HepG2 (cell line): ENCODE data around the gene MXRA8. TPM values are rescaled to one million over a fixed set of nuclear protein-coding genes. Genes with fewer than 3 reads are reported as not detected.
A peak's percentile ranks its signal among the peaks of the same experiment; 100 is the strongest.

Experiments used
- ATAD3A ChIP-seq: sonication (generic); formaldehyde crosslinking; IDR thresholded peaks from 2 replicates; pipeline ENCODE4 v1.4.0; 2020; ENCODE audit warnings: missing genetic modification reagents
- CEBPB ChIP-seq: IDR thresholded peaks from 2 replicates; pipeline ENCODE4 v1.6.1; 2011; ENCODE audit warnings: low read depth, low read length, improper control_type of control experiment, borderline replicate concordance
- CEBPG ChIP-seq: IDR thresholded peaks from 2 replicates; pipeline ENCODE4 v1.6.1; 2016
- EEA1 ChIP-seq: sonication (generic); formaldehyde crosslinking; IDR thresholded peaks from 2 replicates; pipeline ENCODE4 v1.5.1; 2020; ENCODE audit warnings: mild to moderate bottlenecking, missing genetic modification reagents, borderline replicate concordance
- ETV5 ChIP-seq: IDR thresholded peaks from 2 replicates; pipeline ENCODE4 v1.6.1; 2018; ENCODE audit warnings: missing biosample characterization, missing genetic modification reagents, inconsistent platforms, borderline replicate concordance
- ISL2 ChIP-seq: sonication (generic); formaldehyde crosslinking; IDR thresholded peaks from 2 replicates; pipeline ENCODE4 v1.5.0; 2020; ENCODE audit warnings: missing genetic modification reagents
- NONO ChIP-seq, 2 experiments: fragments of 450-650 bp in 1 of 2; sonication (generic) in 1 of 2; formaldehyde crosslinking in 1 of 2; IDR thresholded peaks in 1 of 2; conservative IDR thresholded peaks in 1 of 2; 2 replicates each; pipeline versions ENCODE4 v1.6.1 to v1.8.0; 2017 to 2022; ENCODE audit warnings: mild to moderate bottlenecking in 1 of 2, missing genetic modification reagents in 1 of 2, moderate library complexity in 1 of 2
- NR2F2 ChIP-seq: IDR thresholded peaks from 2 replicates; pipeline ENCODE4 v1.6.1; 2012; ENCODE audit warnings: low read depth, inconsistent platforms, borderline replicate concordance
- RBAK ChIP-seq: sonication (generic); formaldehyde crosslinking; IDR thresholded peaks from 2 replicates; pipeline ENCODE4 v1.5.1; 2020; ENCODE audit warnings: mild to moderate bottlenecking, missing genetic modification reagents
- STAT6 ChIP-seq: sonication (generic); formaldehyde crosslinking; IDR thresholded peaks from 2 replicates; pipeline ENCODE4 v1.4.0; 2020; ENCODE audit warnings: missing genetic modification reagents, mild to moderate bottlenecking, borderline replicate concordance
- U2AF2 ChIP-seq: fragments of 200-400 bp; formaldehyde crosslinking; IDR thresholded peaks from 2 replicates; pipeline ENCODE4 v1.6.1; 2017; ENCODE audit warnings: low read depth, mild to moderate bottlenecking, low read length
- ZBTB14 ChIP-seq: sonication (generic); formaldehyde crosslinking; IDR thresholded peaks from 2 replicates; pipeline ENCODE4 v1.4.0; 2020; ENCODE audit warnings: missing genetic modification reagents
- ZBTB7A ChIP-seq: sonication (generic); formaldehyde crosslinking; IDR thresholded peaks from 2 replicates; pipeline ENCODE4 v1.8.0; 2022; ENCODE audit warnings: mild to moderate bottlenecking, missing genetic modification reagents
- ZMYM3 ChIP-seq: sonication (generic); formaldehyde crosslinking; IDR thresholded peaks from 2 replicates; pipeline ENCODE4 v1.5.1; 2020; ENCODE audit warnings: mild to moderate bottlenecking, missing genetic modification reagents
- ZNF101 ChIP-seq: sonication (generic); formaldehyde crosslinking; IDR thresholded peaks from 2 replicates; pipeline ENCODE4 v1.4.0; 2020; ENCODE audit warnings: mild to moderate bottlenecking, low read depth, missing genetic modification reagents, borderline replicate concordance
- ZNF207 ChIP-seq: fragments of 450-650 bp; IDR thresholded peaks from 2 replicates; pipeline ENCODE4 v1.6.1; 2016; ENCODE audit warnings: antibody characterized with exemption, borderline replicate concordance
- ZNF234 ChIP-seq: sonication (generic); formaldehyde crosslinking; conservative IDR thresholded peaks from 2 replicates; pipeline ENCODE4 v1.5.1; 2020; ENCODE audit warnings: mild to moderate bottlenecking, missing genetic modification reagents
- ZNF430 ChIP-seq: sonication (generic); formaldehyde crosslinking; IDR thresholded peaks from 2 replicates; pipeline ENCODE4 v1.9.0; 2021; ENCODE audit warnings: mild to moderate bottlenecking, missing genetic modification reagents
- ZNF496 ChIP-seq: sonication (generic); formaldehyde crosslinking; IDR thresholded peaks from 2 replicates; pipeline ENCODE4 v1.8.1; 2023; ENCODE audit warnings: mild to moderate bottlenecking, moderate library complexity, missing genetic modification reagents; ENCODE audit not compliant: insufficient replicate concordance
- ZNF543 ChIP-seq: sonication (generic); formaldehyde crosslinking; IDR thresholded peaks from 2 replicates; pipeline ENCODE4 v1.4.0; 2020; ENCODE audit warnings: mild to moderate bottlenecking, missing genetic modification reagents
- ZNF687 ChIP-seq: sonication (generic); formaldehyde crosslinking; IDR thresholded peaks from 2 replicates; pipeline ENCODE4 v1.5.1; 2020; ENCODE audit warnings: mild to moderate bottlenecking, missing genetic modification reagents, moderate library complexity
- ZNF780A ChIP-seq: sonication (generic); formaldehyde crosslinking; IDR thresholded peaks from 2 replicates; pipeline ENCODE4 v1.8.0; 2022; ENCODE audit warnings: mild to moderate bottlenecking, missing genetic modification reagents, moderate library complexity
- polyA plus RNA-seq, 8 experiments: library from polyadenylated mRNA; depleted of rRNA in 3 of 8; stranded (reverse) in 7 of 8; unstranded in 1 of 8; fragments of >200 nt; fragmentation: Illumina TruSeq in 4 of 8; extraction: Trizol in 4 of 8; gene quantifications; 2 replicates each; pipeline versions ENCODE4 v1.2.1 to v1.2.3, GENCODE V29; 2011 to 2016; ENCODE audit warnings: low read depth in 4 of 8, missing spikeins in 1 of 8, mixed read lengths in 1 of 8; ENCODE audit not compliant: insufficient read depth in 1 of 8
- total RNA-seq, 5 experiments: library from RNA; depleted of rRNA; stranded (reverse); fragments of >200 nt; fragmentation: Illumina TruSeq; extraction: Trizol; gene quantifications; 2 replicates each; pipeline ENCODE4 v1.2.3, GENCODE V29; 2016; ENCODE audit warnings: low read depth in 1 of 5

Gene MXRA8
- total and polyA plus RNA-seq, 2 of the 13 experiments (the other 11 are each of a cell fraction or from before 2014, with no cell fraction given): 19.8 to 44.8 TPM

- TF ChIP-seq NONO (IDR thresholded peaks at IDR 0.05) (no peak), NONO (CRISPR knock-in tag; conservative IDR thresholded peaks at IDR 0.05) (no peak), ZNF543 (no peak), STAT6 (CRISPR knock-in tag) (no peak), NR2F2 (no peak), U2AF2 (no peak), ZNF780A (CRISPR knock-in tag) (no peak), ATAD3A (no peak), RBAK (CRISPR knock-in tag) (no peak), CEBPG (CRISPR knock-in tag) (peak; percentile 60), EEA1 (CRISPR knock-in tag) (no peak), ISL2 (0 out of 2 replicates have a peak, but pooled peaks have one; percentile 18), ZMYM3 (peak; percentile 69; the same call in 1 of the 2 replicates), ETV5 (CRISPR knock-in tag) (peak; percentile 70; the same call in 1 of the 2 replicates), CEBPB (peak; percentile 79), ZNF496 (CRISPR knock-in tag) (no peak), ZNF430 (CRISPR knock-in tag) (no peak), ZNF234 (CRISPR knock-in tag) (no peak), ZNF101 (CRISPR knock-in tag) (no peak), ZNF207 (no peak), ZBTB14 (CRISPR knock-in tag) (no peak), ZBTB7A (CRISPR knock-in tag) (no peak), ZNF687 (CRISPR knock-in tag) (peak; percentile 41; the same call in 1 of the 2 replicates)
Observed at GRCh38 chr1:1397839-1398523, 39.6 kb upstream of the MXRA8 start (continued).
